HG03342 (cell line): Measurements from ENCODE around the gene GDA.

Experiments used
- ATAC-seq: cut with Tn5 transposase; IDR thresholded peaks from one replicate; pipeline ENCODE4 v1.9.1; 2021; ENCODE audit warnings: mild to moderate bottlenecking, moderate library complexity; ENCODE audit not compliant: unreplicated experiment

The GDA gene

GRCh38 chr9:72149231-72149975 is at the start of gene GDA:
Gene GDA, plus strand, starts transcription at chr9:72149440. Its CDS starts 120 bp downstream, at chr9:72149560.
- ATAC-seq, result peak; percentile 44

GRCh38 chr9:72102520-72102919 is 46.7 kb upstream of the GDA start:
- no peak for ATAC-seq

- ATAC-seq, result no peak
Observed at GRCh38 chr9:72113056-72113455, 36.2 kb upstream of the GDA start.

- ATAC-seq, result no peak
Observed at GRCh38 chr9:72119853-72120252, 29.4 kb upstream of the GDA start.

GRCh38 chr9:72124947-72125346 is 24.3 kb upstream of the GDA start:
- ATAC-seq, result no peak

GRCh38 chr9:72127753-72128152 is 21.5 kb upstream of the GDA start:
- ATAC-seq, result no peak

GRCh38 chr9:72128526-72128925 is 20.7 kb upstream of the GDA start:
- no peak for ATAC-seq

- no peak for ATAC-seq
Observed at GRCh38 chr9:72129271-72130156, 19.7 kb upstream of the GDA start.

GRCh38 chr9:72130321-72130720 is 18.9 kb upstream of the GDA start:
- no peak for ATAC-seq

- no peak for ATAC-seq
Observed at GRCh38 chr9:72131206-72131605, 18.0 kb upstream of the GDA start.

- no peak for ATAC-seq
Observed at GRCh38 chr9:72132052-72132451, 17.2 kb upstream of the GDA start.

- no peak for ATAC-seq
Observed at GRCh38 chr9:72133365-72134035, 15.7 kb upstream of the GDA start.

- ATAC-seq, result no peak
Observed at GRCh38 chr9:72134801-72135200, 14.4 kb upstream of the GDA start.

GRCh38 chr9:72137697-72138365 is 11.4 kb upstream of the GDA start:
- no peak for ATAC-seq

- no peak for ATAC-seq
Observed at GRCh38 chr9:72139226-72139625, 10.0 kb upstream of the GDA start.

- ATAC-seq, result no peak
Observed at GRCh38 chr9:72140586-72140985, 8.7 kb upstream of the GDA start.

- ATAC-seq, result no peak
Observed at GRCh38 chr9:72141484-72141883, 7.8 kb upstream of the GDA start.

GRCh38 chr9:72144756-72145492 is 4.3 kb upstream of the GDA start:
- ATAC-seq, result no peak

GRCh38 chr9:72145733-72146505 is 3.3 kb upstream of the GDA start:
- no peak for ATAC-seq

GRCh38 chr9:72147676-72148075 is 1.6 kb upstream of the GDA start:
- ATAC-seq, result no peak
